Endothelial cell (in vitro differentiated cells): ENCODE data around the gene LCLAT1. TPM values are rescaled to one million over a fixed set of nuclear protein-coding genes. Genes with fewer than 3 reads are reported as not detected.

Source experiments
- DNase-seq: peaks from one replicate; pipeline ENCODE4 v3.0.0; 2021; ENCODE audit warnings: low spot score
- H3K27ac Mint-ChIP-seq: one replicate; pipeline ENCODE4 v1.8.0; 2021; ENCODE audit warnings: mixed read lengths, inconsistent platforms; ENCODE audit not compliant: unreplicated experiment
- H3K27me3 Mint-ChIP-seq: one replicate; pipeline ENCODE4 v1.8.0; 2021; ENCODE audit warnings: mild to moderate bottlenecking, moderate library complexity, mixed read lengths, inconsistent platforms; ENCODE audit not compliant: unreplicated experiment
- H3K36me3 Mint-ChIP-seq: one replicate; pipeline ENCODE4 v1.8.0; 2021; ENCODE audit warnings: mild to moderate bottlenecking, low read depth, mixed read lengths, inconsistent platforms; ENCODE audit not compliant: unreplicated experiment
- H3K4me1 Mint-ChIP-seq: one replicate; pipeline ENCODE4 v1.8.0; 2021; ENCODE audit warnings: mild to moderate bottlenecking, mixed read lengths, inconsistent platforms; ENCODE audit not compliant: unreplicated experiment
- H3K4me3 Mint-ChIP-seq: one replicate; pipeline ENCODE4 v1.8.0; 2021; ENCODE audit warnings: mild to moderate bottlenecking, mixed read lengths, inconsistent platforms; ENCODE audit not compliant: unreplicated experiment
- H3K9me3 Mint-ChIP-seq: one replicate; pipeline ENCODE4 v1.8.0; 2021; ENCODE audit warnings: mixed read lengths, inconsistent platforms; ENCODE audit not compliant: unreplicated experiment
- CTCF ChIP-seq: fragments of 200-600 bp; sonication (generic); IDR thresholded peaks from one replicate; pipeline ENCODE4 v1.5.0; 2021; ENCODE audit warnings: antibody characterized with exemption; ENCODE audit not compliant: unreplicated experiment
- total RNA-seq: library from RNA; stranded (reverse); fragmentation: NEBNext Ultra II Directional; extraction: Animal tissue kit (Norgen Biotek cat#: 25700); gene quantifications from one replicate; pipeline ENCODE4 v1.2.1, GENCODE V29; 2021; ENCODE audit not compliant: unreplicated experiment

Gene LCLAT1
- total RNA-seq, 1 donor from 2014 or later = 20.9 TPM

- DNase-seq = no peak
- Mint-ChIP-seq H3K27ac (no peak overlapping the region), H3K9me3 (no peaks in the 10 kb centered on the region), H3K27me3 (no peaks in the 10 kb centered on the region), H3K4me1 (no peaks in the 10 kb centered on the region), H3K36me3 (no peaks in the 10 kb centered on the region), H3K4me3 (no peak overlapping the region)
- no peak for TF ChIP-seq CTCF
These were observed 198.2 kb downstream of the LCLAT1 start for GRCh38 chr2:30645081-30645744.

DNA sequence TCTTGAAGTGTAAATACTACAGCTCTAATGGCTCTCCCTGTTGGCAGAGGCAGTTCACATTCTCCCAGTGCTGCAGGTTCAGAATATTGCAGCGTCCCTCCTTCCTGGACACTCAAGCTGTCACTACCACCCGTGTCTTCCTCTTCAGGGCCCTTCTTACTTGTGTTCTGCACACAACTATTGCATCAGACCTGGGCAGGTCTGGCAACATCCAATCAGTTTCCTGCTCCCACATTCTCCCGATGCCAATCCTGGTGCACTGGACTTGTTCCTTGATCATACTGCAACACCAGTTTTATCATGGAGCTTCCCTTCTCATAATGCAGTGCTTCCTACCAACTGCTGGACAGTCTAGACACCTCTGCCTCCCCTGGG lies 198.7 kb downstream of the LCLAT1 start:
- H3K36me3 Mint-ChIP-seq = no peaks in the 10 kb centered on the region
- no peak for DNase-seq
- no peak for TF ChIP-seq CTCF
- no peak overlapping the region for H3K27ac Mint-ChIP-seq
- no peak overlapping the region for H3K4me3 Mint-ChIP-seq
- H3K4me1 Mint-ChIP-seq = no peaks in the 10 kb centered on the region
- H3K9me3 Mint-ChIP-seq = no peaks in the 10 kb centered on the region
- H3K27me3 Mint-ChIP-seq = no peaks in the 10 kb centered on the region

DNA sequence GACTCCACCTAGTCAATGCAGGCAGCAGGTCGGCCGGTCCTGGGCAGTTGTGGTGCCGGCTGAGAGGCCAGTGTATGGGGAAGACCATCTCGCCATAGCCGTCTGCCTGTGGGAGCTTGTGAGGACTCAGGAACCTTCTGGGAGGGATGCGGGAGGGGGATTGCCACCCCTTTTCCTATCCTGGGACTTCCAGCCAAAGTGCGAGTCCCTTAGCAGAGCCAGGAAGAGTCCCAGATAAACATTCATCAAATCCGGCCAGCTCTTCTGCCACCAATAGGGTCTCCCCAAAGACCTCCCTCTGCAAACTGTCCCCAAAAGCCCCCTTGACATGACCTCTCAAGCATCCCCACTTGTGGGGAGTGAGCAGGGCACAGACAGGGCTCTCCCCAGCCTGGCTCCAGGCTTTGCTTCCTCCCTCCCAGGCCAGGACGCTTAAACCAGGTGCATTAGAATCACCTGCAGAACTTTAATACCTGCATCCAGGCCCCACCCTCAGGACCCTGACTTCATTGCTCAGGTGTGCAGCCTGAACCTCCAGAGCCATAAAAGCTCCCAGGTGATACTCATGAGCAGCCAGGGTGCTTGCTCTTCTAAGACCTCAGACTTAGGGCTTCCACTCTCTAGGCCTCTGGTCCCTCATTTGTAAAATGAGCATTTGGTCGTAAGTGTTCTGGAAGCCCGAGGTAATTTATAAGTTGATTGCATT lies 200.9 kb downstream of the LCLAT1 start:
- no peak for TF ChIP-seq CTCF
- Mint-ChIP-seq H3K27me3 (no peaks in the 10 kb centered on the region), H3K27ac (no peak overlapping the region), H3K36me3 (no peaks in the 10 kb centered on the region), H3K4me1 (no peaks in the 10 kb centered on the region), H3K9me3 (no peaks in the 10 kb centered on the region), H3K4me3 (no peak overlapping the region)
- DNase-seq = no peak

GRCh38 chr2:30649278-30649677 lies 202.2 kb downstream of the LCLAT1 start:
- H3K36me3 Mint-ChIP-seq = no peaks in the 10 kb centered on the region
- no peaks in the 10 kb centered on the region for H3K27me3 Mint-ChIP-seq
- H3K4me1 Mint-ChIP-seq = no peaks in the 10 kb centered on the region
- no peak overlapping the region for H3K4me3 Mint-ChIP-seq
- TF ChIP-seq CTCF = no peak
- no peaks in the 10 kb centered on the region for H3K9me3 Mint-ChIP-seq
- no peak overlapping the region for H3K27ac Mint-ChIP-seq
- DNase-seq = no peak

GRCh38 chr2:30649828-30650227 lies 202.8 kb downstream of the LCLAT1 start:
- no peaks in the 10 kb centered on the region for H3K4me1 Mint-ChIP-seq
- TF ChIP-seq CTCF = no peak
- H3K36me3 Mint-ChIP-seq = no peaks in the 10 kb centered on the region
- no peaks in the 10 kb centered on the region for H3K9me3 Mint-ChIP-seq
- DNase-seq = no peak
- H3K27ac Mint-ChIP-seq = no peak overlapping the region
- no peak overlapping the region for H3K4me3 Mint-ChIP-seq
- H3K27me3 Mint-ChIP-seq = no peaks in the 10 kb centered on the region
